ENCODE results near the gene HES2. TPM values are rescaled to one million over a fixed set of nuclear protein-coding genes. Genes with fewer than 3 reads are reported as not detected.
"Not testable (repeated sequence)": the region's sequence is repeated elsewhere in the genome, so short reads cannot be mapped to it uniquely, and the experiment has no call there.

HES2 gene
- polyA plus RNA-seq, 6 donors from 2014 or later: not detected

GRCh38 chr1:6450005-6450450, 30.3 kb upstream of the HES2 start:
- peaks cover 28 to 80% (median 53%) of the 10 kb centered on the region in 3 donors for H3K27me3 Mint-ChIP-seq

GRCh38 chr1:6448749-6449631, 29.3 kb upstream of the HES2 start:
- Mint-ChIP-seq H3K9me3 (no peaks in the 10 kb centered on the region), H3K4me1 (peaks cover 11 to 23% (median 15%) of the 10 kb centered on the region in 3 donors), H3K36me3 (peaks cover 0 to 8% of the 10 kb centered on the region in 2 donors), H3K4me3 (peak overlapping the region in 7 of 8 donors; percentile 48 to 90 (median 68)), H3K27me3 (peaks cover 32 to 86% (median 61%) of the 10 kb centered on the region in 3 donors), H3K27ac (peak overlapping the region in 1 of 6 donors; percentile 55)
- ATAC-seq (ENCODE audit: low read depth in 2 of 2): peak in 1 of 2 donors; percentile 16
- DNase-seq: no peak

More at GRCh38 chr1:6450005-6450450, 30.3 kb upstream of the HES2 start:
- H3K4me3 Mint-ChIP-seq: peak overlapping the region in 3 of 8 donors; percentile 57 to 84 (median 66)
- H3K4me1 Mint-ChIP-seq: peaks cover 11 to 23% (median 15%) of the 10 kb centered on the region in 3 donors
- no peak for DNase-seq
- peaks cover 0 to 8% of the 10 kb centered on the region in 2 donors for H3K36me3 Mint-ChIP-seq
- H3K27ac Mint-ChIP-seq: no peak overlapping the region
- H3K9me3 Mint-ChIP-seq: no peaks in the 10 kb centered on the region
- no peak for ATAC-seq (ENCODE audit: low read depth in 2 of 2)

GRCh38 chr1:6447818-6448748, 28.4 kb upstream of the HES2 start:
- H3K4me3 Mint-ChIP-seq: peak overlapping the region in 6 of 8 donors; percentile 49 to 77 (median 60)
- no peak for DNase-seq
- ATAC-seq (ENCODE audit: low read depth in 2 of 2): peak; percentile 65 to 73
- H3K27ac Mint-ChIP-seq: no peak overlapping the region
- peaks cover 7 to 23% (median 10%) of the 10 kb centered on the region in 3 donors for H3K4me1 Mint-ChIP-seq
- H3K27me3 Mint-ChIP-seq: peaks cover 25 to 83% (median 52%) of the 10 kb centered on the region in 3 donors
- peaks cover 0 to 2% of the 10 kb centered on the region in 2 donors for H3K36me3 Mint-ChIP-seq
- H3K9me3 Mint-ChIP-seq: no peaks in the 10 kb centered on the region

- ATAC-seq (ENCODE audit: low read depth in 2 of 2): peak; percentile 13 to 18
- H3K27me3 Mint-ChIP-seq: peaks cover 25 to 78% (median 47%) of the 10 kb centered on the region in 3 donors
- H3K9me3 Mint-ChIP-seq: no peaks in the 10 kb centered on the region
These were observed 27.5 kb upstream of the HES2 start for GRCh38 chr1:6447016-6447817.

GRCh38 chr1:6446665-6447015, 26.9 kb upstream of the HES2 start:
- Mint-ChIP-seq H3K36me3 (no peaks in the 10 kb centered on the region), H3K9me3 (no peaks in the 10 kb centered on the region), H3K4me1 (peaks cover 7 to 23% (median 9%) of the 10 kb centered on the region in 3 donors), H3K27ac (no peak overlapping the region), H3K4me3 (peak overlapping the region in 4 of 8 donors; percentile 25 to 75 (median 60)), H3K27me3 (peaks cover 25 to 81% (median 50%) of the 10 kb centered on the region in 3 donors)
- DNase-seq (no peak), ATAC-seq (ENCODE audit: low read depth in 2 of 2) (no peak)

More at GRCh38 chr1:6447016-6447817, 27.5 kb upstream of the HES2 start:
- no peak overlapping the region for H3K27ac Mint-ChIP-seq
- peak overlapping the region in 7 of 8 donors; percentile 20 to 77 (median 53) for H3K4me3 Mint-ChIP-seq
- DNase-seq: no peak
- H3K4me1 Mint-ChIP-seq: peaks cover 7 to 23% (median 9%) of the 10 kb centered on the region in 3 donors
- no peaks in the 10 kb centered on the region for H3K36me3 Mint-ChIP-seq

GRCh38 chr1:6445929-6446328, 26.2 kb upstream of the HES2 start:
- Mint-ChIP-seq H3K27me3 (peaks cover 24 to 81% (median 55%) of the 10 kb centered on the region in 3 donors), H3K4me3 (peak overlapping the region in 2 of 8 donors; percentile 68 to 73), H3K4me1 (peaks cover 7 to 27% (median 9%) of the 10 kb centered on the region in 3 donors)
- ATAC-seq (ENCODE audit: low read depth in 2 of 2); DNase-seq; H3K36me3 Mint-ChIP-seq; H3K27ac Mint-ChIP-seq; H3K9me3 Mint-ChIP-seq: not testable (repeated sequence)

GRCh38 chr1:6445062-6445763, 25.5 kb upstream of the HES2 start:
- Mint-ChIP-seq H3K27me3 (peaks cover 19 to 76% (median 49%) of the 10 kb centered on the region in 3 donors), H3K9me3 (no peaks in the 10 kb centered on the region)
- ATAC-seq (ENCODE audit: low read depth in 2 of 2): no peak

GRCh38 chr1:6444377-6444776, 24.7 kb upstream of the HES2 start:
- Mint-ChIP-seq H3K36me3 (no peaks in the 10 kb centered on the region), H3K4me3 (peak overlapping the region in 1 of 8 donors; percentile 35), H3K4me1 (peaks cover 7 to 26% (median 8%) of the 10 kb centered on the region in 3 donors), H3K27ac (no peak overlapping the region), H3K9me3 (peaks cover 0 to 1% (median 0%) of the 10 kb centered on the region in 7 donors), H3K27me3 (peaks cover 14 to 74% (median 46%) of the 10 kb centered on the region in 3 donors)
- no peak for ATAC-seq (ENCODE audit: low read depth in 2 of 2)
- no peak for DNase-seq

More at GRCh38 chr1:6445062-6445763, 25.5 kb upstream of the HES2 start:
- DNase-seq: no peak
- Mint-ChIP-seq H3K4me3 (no peak overlapping the region), H3K4me1 (peaks cover 7 to 29% (median 9%) of the 10 kb centered on the region in 3 donors), H3K27ac (no peak overlapping the region), H3K36me3 (no peaks in the 10 kb centered on the region)

GRCh38 chr1:6443339-6444115, 23.8 kb upstream of the HES2 start:
- Mint-ChIP-seq H3K4me3 (no peak overlapping the region), H3K27me3 (peaks cover 15 to 72% (median 46%) of the 10 kb centered on the region in 3 donors), H3K4me1 (peaks cover 5 to 23% (median 7%) of the 10 kb centered on the region in 3 donors), H3K27ac (no peak overlapping the region), H3K9me3 (peaks cover 0 to 3% (median 0%) of the 10 kb centered on the region in 7 donors), H3K36me3 (no peaks in the 10 kb centered on the region)
- ATAC-seq (ENCODE audit: low read depth in 2 of 2) (no peak), DNase-seq (no peak)

GRCh38 chr1:6441586-6441985, 21.9 kb upstream of the HES2 start:
- Mint-ChIP-seq H3K36me3 (no peaks in the 10 kb centered on the region), H3K27me3 (peaks cover 20 to 81% (median 57%) of the 10 kb centered on the region in 3 donors), H3K4me1 (peaks cover 7 to 21% (median 13%) of the 10 kb centered on the region in 3 donors), H3K4me3 (peak overlapping the region in 4 of 8 donors; percentile 35 to 56 (median 46)), H3K27ac (no peak overlapping the region), H3K9me3 (peaks cover 0 to 3% (median 0%) of the 10 kb centered on the region in 7 donors)
- DNase-seq (no peak), ATAC-seq (ENCODE audit: low read depth in 2 of 2) (no peak)
